NAMALWA (cell line): ENCODE measurements around the gene ASB4.

ENCODE experiments used
- DNase-seq: peaks from one replicate; pipeline ENCODE4 v3.0.0-alpha.2; 2015; ENCODE audit warnings: low spot score

ASB4 gene

GRCh38 chr7:95553939-95554338 is 68.2 kb downstream of the ASB4 start:
- no peak for DNase-seq

DNA sequence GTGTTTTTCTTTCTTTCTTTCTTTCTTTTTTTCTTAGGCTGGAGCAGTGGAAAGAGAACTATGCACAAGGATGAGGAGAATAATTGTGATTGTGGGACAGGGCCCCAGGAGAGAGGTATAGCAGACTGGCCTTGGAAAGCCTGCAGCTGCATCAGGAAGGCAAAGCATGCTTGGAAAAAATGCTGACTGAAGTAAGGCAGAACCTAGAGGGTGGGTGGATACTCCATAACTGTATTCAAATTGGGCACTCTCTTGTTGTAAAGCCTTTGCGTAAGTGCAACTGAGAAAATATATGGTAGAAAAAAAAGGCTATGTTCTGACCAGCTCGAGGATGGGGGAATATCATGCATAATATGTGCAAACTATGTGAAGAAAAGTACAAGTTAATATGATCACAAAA is 71.0 kb downstream of the ASB4 start:
- DNase-seq, result no peak

DNA sequence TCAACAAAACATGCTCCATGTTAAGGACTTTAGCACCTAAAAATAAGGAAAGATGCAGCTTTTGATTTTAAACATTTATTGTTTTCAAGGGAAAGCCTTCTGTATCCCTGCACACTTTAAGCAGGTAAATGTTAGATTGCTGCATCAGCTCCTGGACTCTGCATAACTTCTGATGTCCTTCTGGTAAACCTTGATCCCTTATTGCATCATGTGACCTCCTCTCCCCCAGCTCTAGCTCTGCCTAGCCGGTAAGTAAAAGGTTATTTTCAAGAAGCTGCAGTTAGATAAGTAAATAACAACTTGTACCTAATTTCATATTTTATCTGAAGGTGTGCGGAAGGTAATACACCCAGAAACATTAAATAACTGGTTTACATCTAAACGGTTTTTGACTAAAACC is 73.1 kb downstream of the ASB4 start:
- no peak for DNase-seq

DNA sequence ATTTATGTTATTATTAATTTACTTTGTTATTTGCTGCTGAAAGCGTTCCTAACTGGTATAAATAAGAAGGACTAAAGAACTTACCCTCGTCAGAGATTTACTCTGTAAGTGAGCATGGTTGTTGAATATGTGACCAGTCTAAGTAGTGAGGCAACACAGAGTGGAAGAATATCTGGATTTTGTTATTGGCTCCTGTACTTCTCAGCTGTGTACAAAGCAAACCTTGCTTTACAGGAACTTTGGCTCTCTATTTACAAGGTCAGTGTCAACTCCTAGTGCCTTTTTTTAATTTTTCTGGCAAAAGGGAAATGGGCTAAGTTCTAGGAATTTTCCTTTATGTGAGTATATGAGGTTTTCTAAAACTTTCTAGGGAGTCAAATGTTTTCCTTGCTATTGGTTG is 74.9 kb downstream of the ASB4 start:
- no peak for DNase-seq

GRCh38 chr7:95569720-95570119 is 84.0 kb downstream of the ASB4 start:
- DNase-seq, result no peak

DNA sequence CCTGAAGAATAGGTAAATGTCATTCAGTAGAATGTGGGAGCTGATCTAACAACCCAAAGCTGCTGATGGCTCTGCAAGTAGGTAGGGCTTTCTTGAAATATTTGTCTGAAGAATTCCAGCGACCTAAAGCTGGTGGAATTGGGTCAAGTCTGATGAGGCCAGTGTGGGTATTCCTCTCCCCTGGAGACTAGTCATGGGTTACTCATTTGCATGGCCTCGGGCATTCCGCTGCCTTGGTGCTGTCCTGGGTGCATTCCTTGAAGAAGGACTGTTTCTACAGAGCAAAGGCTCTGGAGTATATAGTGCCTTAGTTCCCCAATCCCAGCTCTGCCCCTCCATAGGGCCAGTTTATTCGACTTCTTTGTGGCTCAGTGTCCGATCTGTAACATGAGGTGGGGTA is 91.4 kb downstream of the ASB4 start:
- no peak for DNase-seq

GRCh38 chr7:95578299-95578855 is 92.6 kb downstream of the ASB4 start:
- no peak for DNase-seq

- no peak for DNase-seq
Observed at GRCh38 chr7:95579318-95579717, 93.6 kb downstream of the ASB4 start.

GRCh38 chr7:95581467-95581866 is 95.7 kb downstream of the ASB4 start:
- no peak for DNase-seq

DNA sequence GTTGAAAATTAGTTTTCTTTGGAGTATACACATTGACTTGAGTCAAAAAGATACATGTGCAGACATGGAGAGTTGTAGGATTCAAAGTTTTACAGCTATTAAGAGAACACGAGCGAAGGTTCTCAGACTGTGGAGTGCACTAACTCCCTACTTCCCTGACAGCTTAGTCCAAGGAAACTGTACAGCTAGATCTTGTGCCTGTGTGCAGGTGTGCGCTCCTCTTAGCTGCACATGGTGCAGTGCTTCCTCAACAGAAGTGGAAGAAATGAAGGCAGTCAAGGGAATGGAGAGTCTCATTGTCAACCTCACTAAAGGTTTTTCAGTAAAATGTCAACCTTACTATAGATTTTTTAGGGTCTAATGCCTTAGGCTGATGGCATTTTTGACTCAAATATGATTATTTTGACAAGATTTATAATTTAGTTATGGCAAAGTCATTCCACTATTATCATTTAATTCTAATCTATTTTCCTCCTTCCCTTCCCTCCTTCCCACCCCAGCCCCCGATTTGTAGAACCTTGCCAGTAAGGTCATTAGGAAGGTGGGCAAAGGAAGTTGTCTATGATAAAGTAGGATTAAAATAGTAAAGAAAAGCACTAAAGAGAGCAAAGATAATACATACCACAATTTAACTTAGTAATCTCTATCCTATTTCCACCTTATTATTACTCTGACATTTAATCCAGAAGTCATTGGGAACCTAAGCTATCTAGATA is 97.0 kb downstream of the ASB4 start:
- no peak for DNase-seq

DNA sequence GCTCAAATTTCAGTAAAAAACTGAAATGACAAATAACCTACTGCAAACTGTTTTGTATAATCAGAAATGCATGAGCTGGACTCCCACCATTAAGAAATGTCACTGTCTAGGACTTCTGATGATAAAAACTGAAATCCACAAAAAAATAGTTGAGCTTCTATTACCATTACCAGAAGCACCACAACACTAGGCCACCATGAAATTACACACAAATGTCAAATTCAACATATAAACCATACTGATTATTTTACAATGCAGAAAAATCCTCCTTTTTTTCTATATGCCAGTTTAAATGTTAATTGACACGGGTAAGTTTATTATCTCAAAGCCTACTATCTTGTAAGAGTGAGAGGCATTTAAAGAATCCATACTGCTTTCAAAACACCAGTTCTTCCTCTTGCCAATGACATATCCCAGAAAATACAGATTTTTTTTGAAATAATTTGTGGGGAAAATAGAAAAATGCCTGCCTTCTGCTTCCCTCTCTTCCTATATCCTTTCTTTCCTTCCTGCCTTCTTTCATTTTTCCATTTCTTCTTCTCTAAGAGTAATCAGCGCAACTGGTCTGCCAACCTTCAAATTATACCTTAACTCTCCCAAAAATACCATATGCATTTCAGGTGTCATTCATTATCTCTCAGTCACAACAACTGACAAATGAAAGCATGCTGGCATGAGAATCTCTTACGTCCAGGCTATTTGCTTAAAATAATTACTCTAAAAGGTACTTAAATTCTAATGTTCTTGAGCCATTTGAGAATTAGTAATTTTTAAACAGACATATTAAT is 98.3 kb downstream of the ASB4 start:
- no peak for DNase-seq

DNA sequence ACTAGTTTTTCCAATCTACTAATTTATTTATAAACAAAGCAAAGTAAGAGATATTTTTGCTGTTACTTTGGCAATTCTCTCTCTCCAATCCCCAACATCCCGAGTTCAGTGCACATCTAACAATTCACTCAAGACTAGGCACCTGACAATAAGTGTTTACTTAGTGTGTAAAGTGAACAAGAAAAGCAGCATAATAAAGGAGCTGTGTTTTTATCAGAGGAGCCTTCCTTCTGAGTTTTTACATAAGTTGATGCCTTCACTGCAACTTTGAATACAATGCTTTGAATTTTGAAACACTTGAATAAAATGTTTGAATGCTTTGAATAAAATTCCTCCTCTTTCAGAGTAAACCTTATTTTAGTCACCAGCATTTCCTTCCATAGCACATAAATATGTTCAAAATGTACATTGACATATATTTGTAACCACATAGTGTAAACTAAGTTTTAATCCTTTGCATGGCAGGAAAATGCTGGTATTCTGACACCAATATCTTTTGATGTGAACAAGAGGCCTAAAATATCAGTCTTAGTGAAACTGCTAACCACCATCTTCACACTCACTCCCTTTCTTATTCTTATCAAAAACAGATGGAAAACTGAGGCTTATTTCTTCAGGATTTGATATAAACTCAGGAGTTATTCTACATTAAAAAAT is 99.2 kb downstream of the ASB4 start:
- DNase-seq, result no peak

DNA sequence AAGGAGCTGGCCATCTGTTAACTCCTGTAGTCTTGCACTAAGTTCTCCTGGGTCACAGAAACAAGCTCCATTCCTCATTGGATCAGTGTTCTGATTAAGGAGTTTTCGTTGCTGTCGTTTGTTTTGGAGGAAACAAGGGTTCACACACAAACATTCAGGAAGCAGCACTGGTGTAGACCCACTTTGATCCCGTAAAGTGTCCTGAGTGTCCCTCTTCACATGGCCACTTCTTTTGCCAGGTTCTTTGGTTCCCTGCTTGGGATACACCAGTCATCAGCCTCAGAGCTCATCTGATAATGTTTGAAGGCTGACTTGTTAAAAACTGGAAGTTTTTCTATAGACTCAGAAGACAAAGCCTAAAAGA is 99.7 kb downstream of the ASB4 start:
- DNase-seq, result no peak

GRCh38 chr7:95586951-95587301 is 101.2 kb downstream of the ASB4 start:
- DNase-seq, result no peak

- no peak for DNase-seq
Observed at GRCh38 chr7:95589031-95589430, 103.3 kb downstream of the ASB4 start.

- no peak for DNase-seq
Observed at GRCh38 chr7:95589766-95590165, 104.0 kb downstream of the ASB4 start.
